K562 (cell line): ENCODE results near the gene DAO. TPM values are rescaled to one million over a fixed set of nuclear protein-coding genes. Genes with fewer than 3 reads are reported as not detected.

Experiments used
- ARHGAP35 ChIP-seq: fragments of 450-650 bp; IDR thresholded peaks from 2 replicates; pipeline ENCODE4 v1.6.1; 2018; ENCODE audit not compliant: partially characterized antibody
- CEBPB ChIP-seq: fragments of 450-650 bp; IDR thresholded peaks from 2 replicates; pipeline ENCODE4 v1.6.1; 2016; ENCODE audit warnings: missing genetic modification characterization, missing compliant biosample characterization
- DEAF1 ChIP-seq: fragments of 450-650 bp; formaldehyde crosslinking; IDR thresholded peaks from 2 replicates; pipeline ENCODE4 v1.4.0; 2020; ENCODE audit warnings: mild to moderate bottlenecking, moderate library complexity
- HDAC2 ChIP-seq: fragments of 450-650 bp; IDR thresholded peaks from 2 replicates; pipeline ENCODE4 v1.6.1; 2016; ENCODE audit warnings: mild to moderate bottlenecking
- HNRNPLL ChIP-seq: fragments of 200-400 bp; formaldehyde crosslinking; IDR thresholded peaks from 2 replicates; pipeline ENCODE4 v1.6.1; 2017; ENCODE audit warnings: low read length, low read depth, mild to moderate bottlenecking; ENCODE audit not compliant: poor library complexity, severe bottlenecking
- LCOR ChIP-seq: sonication (generic); formaldehyde crosslinking; IDR thresholded peaks from 2 replicates; pipeline ENCODE4 v1.8.0; 2022; ENCODE audit warnings: mild to moderate bottlenecking, missing genetic modification reagents
- MBD2 ChIP-seq: sonication (generic); IDR thresholded peaks from 2 replicates; pipeline ENCODE4 v1.6.1; 2016; ENCODE audit warnings: low read depth, borderline replicate concordance
- POLR3A ChIP-seq: IDR thresholded peaks from 2 replicates; pipeline ENCODE4 v1.6.1; 2011; ENCODE audit warnings: borderline replicate concordance, mild to moderate bottlenecking, moderate library complexity; ENCODE audit not compliant: insufficient read length, insufficient read depth; ENCODE audit errors: extremely low read depth
- SIX5 ChIP-seq, 2 experiments: IDR thresholded peaks; 2 replicates each; pipeline ENCODE4 v1.6.1; 2011; ENCODE audit warnings: low read length in 2 of 2, borderline replicate concordance in 1 of 2, low read depth in 1 of 2, mild to moderate bottlenecking in 1 of 2, moderate library complexity in 1 of 2; ENCODE audit not compliant: insufficient read depth in 1 of 2
- TCFL5 ChIP-seq: fragments of 250-450 bp; sonication (Bioruptor Pico); conservative IDR thresholded peaks from 2 replicates; pipeline ENCODE4 v1.6.1; 2021; ENCODE audit warnings: mild to moderate bottlenecking, moderate library complexity, matching md5 sums
- ZNF184 ChIP-seq: sonication (generic); formaldehyde crosslinking; IDR thresholded peaks from 2 replicates; pipeline ENCODE4 v1.5.0; 2020; ENCODE audit warnings: missing genetic modification reagents
- ZNF318 ChIP-seq, 2 experiments: fragments of 450-650 bp; IDR thresholded peaks; 2 replicates each; pipeline ENCODE4 v1.6.1; 2016; ENCODE audit warnings: mild to moderate bottlenecking in 2 of 2, borderline replicate concordance in 1 of 2, low read depth in 1 of 2, moderate library complexity in 1 of 2
- polyA plus RNA-seq, 8 experiments: library from polyadenylated mRNA; depleted of rRNA in 4 of 8; stranded (reverse) in 5 of 8; unstranded in 3 of 8; fragments of >200 nt; fragmentation: Nextera tagmentation in 2 of 8; fragmentation: Illumina TruSeq in 1 of 8; extraction: Ambion mirVana in 2 of 8; extraction: Trizol in 1 of 8; gene quantifications; 2 replicates each; pipeline versions ENCODE4 v1.2.1 to v1.2.3, GENCODE V29; 2011 to 2014; ENCODE audit warnings: inconsistent platforms in 1 of 8, missing spikeins in 1 of 8
- total RNA-seq, 7 experiments: library from RNA; depleted of rRNA in 6 of 7; stranded (reverse); fragments of >200 nt in 6 of 7; fragmentation: Illumina TruSeq in 2 of 7; extraction: Trizol in 2 of 7; gene quantifications; 2 replicates each; pipeline versions ENCODE4 v1.2.1 to v1.2.3, GENCODE V29; 2011 to 2021; ENCODE audit warnings: low replicate concordance in 1 of 7

The DAO gene
- total and polyA plus RNA-seq, 9 of the 15 experiments (the other 6 are each of a cell fraction or from before 2014, with no cell fraction given), result not detected

GRCh38 chr12:108837680-108838079 lies 42.2 kb upstream of the DAO start (continued):
- no peak for TF ChIP-seq ZNF318 (IDR thresholded peaks at IDR 0.05; ENCODE audit: borderline replicate concordance in 1 of 2, low read depth in 1 of 2)
- no peak for TF ChIP-seq TCFL5 (CRISPR knock-in tag)
- no peak for TF ChIP-seq HNRNPLL
- no peak for TF ChIP-seq MBD2
- no peak for TF ChIP-seq POLR3A
- no peak for TF ChIP-seq ARHGAP35
- no peak for TF ChIP-seq DEAF1 (CRISPR knock-in tag)
- TF ChIP-seq LCOR (CRISPR knock-in tag), result no peak
- TF ChIP-seq ZNF184 (CRISPR knock-in tag), result no peak
- TF ChIP-seq SIX5 (IDR thresholded peaks at IDR 0.05; ENCODE audit: borderline replicate concordance in 1 of 2, insufficient read depth in 1 of 2, low read depth in 1 of 2, low read length in 2 of 2), result no peak
- TF ChIP-seq CEBPB (tag), result no peak
- TF ChIP-seq HDAC2, result no peak
